Trophoblast cell (in vitro differentiated cells and primary cell): ENCODE results near the gene CFTR.
A peak's percentile ranks its signal among the peaks of the same experiment; 100 is the strongest.

ENCODE experiments used
- DNase-seq, 2 donors: peaks; one replicate each; pipeline ENCODE4 v3.0.0-alpha.2; 2016
- H2AFZ ChIP-seq: 2 replicates; pipeline ENCODE4 v1.6.1; 2013; ENCODE audit warnings: low read length, moderate library complexity, mild to moderate bottlenecking; ENCODE audit not compliant: insufficient read depth, poor library complexity
- H2AK5ac ChIP-seq: 2 replicates; pipeline ENCODE4 v1.6.1; 2013; ENCODE audit warnings: mild to moderate bottlenecking, low read length
- H2BK120ac ChIP-seq: 2 replicates; pipeline ENCODE4 v1.6.1; 2013; ENCODE audit warnings: low read length, mild to moderate bottlenecking, moderate library complexity; ENCODE audit not compliant: insufficient read depth, poor library complexity
- H2BK12ac ChIP-seq: 2 replicates; pipeline ENCODE4 v1.6.1; 2013; ENCODE audit warnings: mild to moderate bottlenecking, low read length, moderate library complexity
- H2BK5ac ChIP-seq: 2 replicates; pipeline ENCODE4 v1.6.1; 2013; ENCODE audit warnings: low read length, low read depth, moderate library complexity, mild to moderate bottlenecking; ENCODE audit not compliant: poor library complexity
- H3K14ac ChIP-seq: 2 replicates; pipeline ENCODE4 v1.6.1; 2013; ENCODE audit warnings: mild to moderate bottlenecking, low read length
- H3K18ac ChIP-seq: 2 replicates; pipeline ENCODE4 v1.6.1; 2013; ENCODE audit warnings: mild to moderate bottlenecking, low read length
- H3K23ac ChIP-seq: 2 replicates; pipeline ENCODE4 v1.6.1; 2013; ENCODE audit warnings: low read length
- H3K27ac ChIP-seq: 2 replicates; pipeline ENCODE4 v1.5.1; 2013; ENCODE audit warnings: low read depth, mild to moderate bottlenecking, inconsistent platforms, low read length, moderate library complexity
- H3K27me3 ChIP-seq: 2 replicates; pipeline ENCODE4 v1.6.1; 2013; ENCODE audit warnings: inconsistent platforms, mild to moderate bottlenecking, low read length, moderate library complexity; ENCODE audit not compliant: insufficient read depth
- H3K36me3 ChIP-seq, 2 experiments: 1 replicate in 1 of 2; 2 replicates in 1 of 2; pipeline ENCODE4 v1.6.1; 2013; ENCODE audit warnings: low read length in 2 of 2, mild to moderate bottlenecking in 2 of 2, moderate library complexity in 1 of 2; ENCODE audit not compliant: insufficient read depth in 2 of 2, control insufficient read depth in 1 of 2
- H3K4ac ChIP-seq: 2 replicates; pipeline ENCODE4 v1.6.1; 2013; ENCODE audit warnings: low read depth, mild to moderate bottlenecking, low read length, moderate library complexity
- H3K4me1 ChIP-seq, 2 experiments: 1 replicate in 1 of 2; 2 replicates in 1 of 2; pipeline ENCODE4 v1.6.1; 2013; ENCODE audit warnings: low read length in 2 of 2, mild to moderate bottlenecking in 2 of 2, moderate library complexity in 1 of 2; ENCODE audit not compliant: insufficient read depth in 2 of 2, control insufficient read depth in 1 of 2
- H3K4me2 ChIP-seq: 2 replicates; pipeline ENCODE4 v1.6.1; 2013; ENCODE audit warnings: inconsistent platforms, mild to moderate bottlenecking, low read length, moderate library complexity
- H3K4me3 ChIP-seq: 2 replicates; pipeline ENCODE4 v1.5.1; 2013; ENCODE audit warnings: mild to moderate bottlenecking, low read depth, low read length, inconsistent platforms
- H3K79me1 ChIP-seq: one replicate; pipeline ENCODE4 v1.6.1; 2013; ENCODE audit warnings: low read length
- H3K79me2 ChIP-seq: 2 replicates; pipeline ENCODE4 v1.6.1; 2013; ENCODE audit warnings: low read length, mild to moderate bottlenecking; ENCODE audit not compliant: control insufficient read depth, insufficient read depth, poor library complexity
- H3K9ac ChIP-seq: 2 replicates; pipeline ENCODE4 v1.6.1; 2013; ENCODE audit warnings: mild to moderate bottlenecking, low read length
- H3K9me3 ChIP-seq: 2 replicates; pipeline ENCODE4 v1.6.1; 2013; ENCODE audit warnings: low read depth, mild to moderate bottlenecking, control low read depth, inconsistent platforms, low read length; ENCODE audit not compliant: insufficient read depth
- H4K12ac ChIP-seq: 2 replicates; pipeline ENCODE4 v1.6.1; 2013; ENCODE audit warnings: low read depth, mild to moderate bottlenecking, low read length, moderate library complexity
- H4K8ac ChIP-seq: 2 replicates; pipeline ENCODE4 v1.6.1; 2013; ENCODE audit warnings: low read depth, mild to moderate bottlenecking, low read length, moderate library complexity
- H4K91ac ChIP-seq: one replicate; pipeline ENCODE4 v1.6.1; 2013; ENCODE audit warnings: low read depth, mild to moderate bottlenecking, low read length, moderate library complexity
- WGBS: extraction: QIAGEN DNeasy Blood & Tissue Kit; methylation state at CpG from one replicate; pipeline ENCODE4 v1.1.7; 2013; ENCODE audit warnings: missing lambda C conversion rate; ENCODE audit not compliant: insufficient read length, insufficient coverage; ENCODE audit errors: extremely low coverage; 5-methylcytosine and 5-hydroxymethylcytosine counted together

The CFTR gene

GRCh38 chr7:117485118-117485620 lies 5.3 kb downstream of the CFTR start:
- Histone ChIP-seq H3K23ac (no peak overlapping the region), H3K4me1 (no peaks in the 10 kb centered on the region), H3K4ac (no peak overlapping the region), H3K27me3 (no peaks in the 10 kb centered on the region), H3K79me1 (no peaks in the 10 kb centered on the region), H3K9ac (no peak overlapping the region), H3K79me2 (no peaks in the 10 kb centered on the region), H2BK12ac (no peak overlapping the region), H3K14ac (no peak overlapping the region), H3K27ac (no peak overlapping the region), H4K91ac (no peak overlapping the region), H3K18ac (no peak overlapping the region), H3K4me3 (no peak overlapping the region), H2AK5ac (no peak overlapping the region), H3K4me2 (no peak overlapping the region), H3K36me3 (no peaks in the 10 kb centered on the region), H4K12ac (no peak overlapping the region), H2AFZ (no peak overlapping the region), H2BK5ac (no peak overlapping the region), H3K9me3 (no peaks in the 10 kb centered on the region), H4K8ac (no peak overlapping the region), H2BK120ac (no peak overlapping the region)
- no CpG with 5 or more reads among the region's 2 CpGs for WGBS
- peak; percentile 20 to 83 for DNase-seq

- WGBS: no CpG with 5 or more reads among the region's 3 CpGs
Observed at GRCh38 chr7:117489016-117489415, 9.2 kb downstream of the CFTR start.

GRCh38 chr7:117489430-117489829 lies 9.6 kb downstream of the CFTR start:
- Histone ChIP-seq H3K79me2 (no peaks in the 10 kb centered on the region), H3K36me3 (no peaks in the 10 kb centered on the region), H2BK5ac (no peak overlapping the region), H3K23ac (no peak overlapping the region), H2BK12ac (no peak overlapping the region), H3K14ac (no peak overlapping the region), H3K4ac (no peak overlapping the region), H3K9ac (no peak overlapping the region), H4K91ac (no peak overlapping the region), H3K27ac (no peak overlapping the region), H2AK5ac (no peak overlapping the region), H3K4me3 (no peak overlapping the region), H3K18ac (no peak overlapping the region), H3K27me3 (no peaks in the 10 kb centered on the region), H4K12ac (no peak overlapping the region), H3K4me2 (no peak overlapping the region), H3K9me3 (no peaks in the 10 kb centered on the region), H3K4me1 (no peaks in the 10 kb centered on the region), H3K79me1 (no peaks in the 10 kb centered on the region), H4K8ac (no peak overlapping the region), H2BK120ac (no peak overlapping the region), H2AFZ (no peak overlapping the region)
- DNase-seq: no peak
- no CpG with 5 or more reads among the region's 2 CpGs for WGBS

More at GRCh38 chr7:117489016-117489415, 9.2 kb downstream of the CFTR start:
- Histone ChIP-seq H3K4me3 (no peak overlapping the region), H2AFZ (no peak overlapping the region), H3K14ac (no peak overlapping the region), H2BK120ac (no peak overlapping the region), H3K18ac (no peak overlapping the region), H2BK5ac (no peak overlapping the region), H3K4ac (no peak overlapping the region), H2BK12ac (no peak overlapping the region), H3K27ac (no peak overlapping the region), H3K23ac (no peak overlapping the region), H3K79me1 (no peaks in the 10 kb centered on the region), H3K27me3 (no peaks in the 10 kb centered on the region), H3K9me3 (no peaks in the 10 kb centered on the region), H4K8ac (no peak overlapping the region), H3K4me1 (no peaks in the 10 kb centered on the region), H4K12ac (no peak overlapping the region), H3K36me3 (no peaks in the 10 kb centered on the region), H3K79me2 (no peaks in the 10 kb centered on the region), H4K91ac (no peak overlapping the region), H2AK5ac (no peak overlapping the region), H3K9ac (no peak overlapping the region), H3K4me2 (no peak overlapping the region)
- DNase-seq: no peak

GRCh38 chr7:117489911-117490310 lies 10.1 kb downstream of the CFTR start:
- H4K12ac ChIP-seq: no peak overlapping the region
- H4K91ac ChIP-seq: no peak overlapping the region
- no peak overlapping the region for H3K27ac ChIP-seq
- H3K4me2 ChIP-seq: no peak overlapping the region
- no peaks in the 10 kb centered on the region for H3K27me3 ChIP-seq
- no peak overlapping the region for H3K4ac ChIP-seq
- H3K14ac ChIP-seq: no peak overlapping the region
- no peaks in the 10 kb centered on the region for H3K36me3 ChIP-seq
- no peak overlapping the region for H2BK5ac ChIP-seq
- WGBS: no CpG with 5 or more reads among the region's 1 CpG
- H2AFZ ChIP-seq: no peak overlapping the region
- H3K4me1 ChIP-seq: no peaks in the 10 kb centered on the region
- H3K4me3 ChIP-seq: no peak overlapping the region
- no peak overlapping the region for H3K18ac ChIP-seq
- DNase-seq: no peak
- no peak overlapping the region for H2AK5ac ChIP-seq
- no peak overlapping the region for H4K8ac ChIP-seq
- no peaks in the 10 kb centered on the region for H3K79me1 ChIP-seq
- H2BK120ac ChIP-seq: no peak overlapping the region
- H2BK12ac ChIP-seq: no peak overlapping the region
- H3K23ac ChIP-seq: no peak overlapping the region
- H3K9ac ChIP-seq: no peak overlapping the region
- H3K79me2 ChIP-seq: no peaks in the 10 kb centered on the region
- no peaks in the 10 kb centered on the region for H3K9me3 ChIP-seq
